Omental fat pad (tissue), 4 donors: Measurements from ENCODE around the gene MPDZ. TPM values are rescaled to one million over a fixed set of nuclear protein-coding genes. Genes with fewer than 3 reads are reported as not detected.

ENCODE experiments used
- ATAC-seq: fragments of 150-250 bp; one replicate; pipeline ENCODE4 v1.9.1; 2016; ENCODE audit warnings: mild to moderate bottlenecking, moderate library complexity; ENCODE audit not compliant: low FRiP score
- DNase-seq: peaks from one replicate; pipeline ENCODE4 v3.0.0-alpha.2; 2019; ENCODE audit warnings: low spot score
- CTCF ChIP-seq, 3 donors: fragments of 450-650 bp; IDR thresholded peaks; one replicate each; pipeline ENCODE4 v1.5.1; 2016 to 2017; ENCODE audit warnings: antibody characterized with exemption in 3 of 3, mild to moderate bottlenecking in 3 of 3, moderate library complexity in 2 of 3
- total RNA-seq, 4 donors: library from RNA; depleted of rRNA; stranded (reverse); fragments of >200 nt; gene quantifications; one replicate each; pipeline ENCODE4 v1.1.0, GENCODE V29; 2016

Gene MPDZ
- total RNA-seq, 4 donors from 2014 or later = 41.6 to 90.6 (median 77.3) TPM

- DNase-seq = no peak
- peak; percentile 83 for ATAC-seq
- TF ChIP-seq CTCF (IDR thresholded peaks at IDR 0.05) = no peak
Observed at GRCh38 chr9:13267743-13268142, 11.7 kb downstream of the MPDZ start.

- ATAC-seq (no peak), DNase-seq (no peak)
- TF ChIP-seq CTCF (IDR thresholded peaks at IDR 0.05) = no peak
Observed at GRCh38 chr9:13266167-13266566, 13.3 kb downstream of the MPDZ start.

- no peak for TF ChIP-seq CTCF (IDR thresholded peaks at IDR 0.05)
- DNase-seq (no peak), ATAC-seq (no peak)
Observed at GRCh38 chr9:13264788-13265187, 14.7 kb downstream of the MPDZ start.

- DNase-seq (no peak), ATAC-seq (no peak)
- TF ChIP-seq CTCF (IDR thresholded peaks at IDR 0.05) = no peak
Observed at GRCh38 chr9:13263511-13263910, 16.0 kb downstream of the MPDZ start.

GRCh38 chr9:13252852-13253251, 26.6 kb downstream of the MPDZ start:
- DNase-seq (no peak), ATAC-seq (peak; percentile 75)
- no peak for TF ChIP-seq CTCF (IDR thresholded peaks at IDR 0.05)

- DNase-seq (no peak), ATAC-seq (no peak)
- no peak for TF ChIP-seq CTCF (IDR thresholded peaks at IDR 0.05)
Observed at GRCh38 chr9:13244181-13244580, 35.3 kb downstream of the MPDZ start.

- TF ChIP-seq CTCF (IDR thresholded peaks at IDR 0.05) = no peak
- ATAC-seq (no peak), DNase-seq (no peak)
Observed at GRCh38 chr9:13241283-13241682, 38.2 kb downstream of the MPDZ start.
